Measurements from ENCODE around the gene NAA10. TPM values are rescaled to one million over a fixed set of nuclear protein-coding genes. Genes with fewer than 3 reads are reported as not detected.

NAA10 gene
- total and polyA plus RNA-seq, 2 of the 13 experiments (the other 11 are each of a cell fraction or from before 2014, with no cell fraction given): 49.2 to 51.7 TPM

DNA sequence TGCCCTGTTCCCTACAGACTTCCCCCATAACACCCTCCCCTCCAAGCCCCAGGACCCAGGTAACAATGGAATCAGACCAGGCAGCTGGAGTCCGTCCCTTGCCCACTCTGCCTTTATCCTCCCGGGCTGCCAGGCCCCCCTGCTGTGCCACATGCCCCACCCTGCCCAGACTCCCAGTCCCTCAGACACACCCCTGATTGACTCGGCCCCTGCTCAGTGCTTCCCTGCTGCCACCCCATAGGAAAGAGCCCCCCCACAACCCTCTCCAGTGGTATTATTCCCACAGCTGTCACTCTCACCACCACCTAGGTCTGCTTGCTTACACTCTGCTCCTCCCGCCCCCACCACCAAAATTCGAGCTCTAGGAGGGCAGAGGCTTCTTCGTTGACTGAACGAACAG, 4.7 kb upstream of the NAA10 start (continued):
- TF ChIP-seq, protein P1, sequence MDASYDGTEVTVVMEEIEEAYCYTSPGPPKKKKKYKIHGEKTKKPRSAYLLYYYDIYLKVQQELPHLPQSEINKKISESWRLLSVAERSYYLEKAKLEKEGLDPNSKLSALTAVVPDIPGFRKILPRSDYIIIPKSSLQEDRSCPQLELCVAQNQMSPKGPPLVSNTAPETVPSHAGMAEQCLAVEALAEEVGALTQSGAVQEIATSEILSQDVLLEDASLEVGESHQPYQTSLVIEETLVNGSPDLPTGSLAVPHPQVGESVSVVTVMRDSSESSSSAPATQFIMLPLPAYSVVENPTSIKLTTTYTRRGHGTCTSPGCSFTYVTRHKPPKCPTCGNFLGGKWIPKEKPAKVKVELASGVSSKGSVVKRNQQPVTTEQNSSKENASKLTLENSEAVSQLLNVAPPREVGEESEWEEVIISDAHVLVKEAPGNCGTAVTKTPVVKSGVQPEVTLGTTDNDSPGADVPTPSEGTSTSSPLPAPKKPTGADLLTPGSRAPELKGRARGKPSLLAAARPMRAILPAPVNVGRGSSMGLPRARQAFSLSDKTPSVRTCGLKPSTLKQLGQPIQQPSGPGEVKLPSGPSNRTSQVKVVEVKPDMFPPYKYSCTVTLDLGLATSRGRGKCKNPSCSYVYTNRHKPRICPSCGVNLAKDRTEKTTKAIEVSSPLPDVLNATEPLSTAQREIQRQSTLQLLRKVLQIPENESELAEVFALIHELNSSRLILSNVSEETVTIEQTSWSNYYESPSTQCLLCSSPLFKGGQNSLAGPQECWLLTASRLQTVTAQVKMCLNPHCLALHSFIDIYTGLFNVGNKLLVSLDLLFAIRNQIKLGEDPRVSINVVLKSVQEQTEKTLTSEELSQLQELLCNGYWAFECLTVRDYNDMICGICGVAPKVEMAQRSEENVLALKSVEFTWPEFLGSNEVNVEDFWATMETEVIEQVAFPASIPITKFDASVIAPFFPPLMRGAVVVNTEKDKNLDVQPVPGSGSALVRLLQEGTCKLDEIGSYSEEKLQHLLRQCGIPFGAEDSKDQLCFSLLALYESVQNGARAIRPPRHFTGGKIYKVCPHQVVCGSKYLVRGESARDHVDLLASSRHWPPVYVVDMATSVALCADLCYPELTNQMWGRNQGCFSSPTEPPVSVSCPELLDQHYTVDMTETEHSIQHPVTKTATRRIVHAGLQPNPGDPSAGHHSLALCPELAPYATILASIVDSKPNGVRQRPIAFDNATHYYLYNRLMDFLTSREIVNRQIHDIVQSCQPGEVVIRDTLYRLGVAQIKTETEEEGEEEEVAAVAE (CRISPR knock-in tag; IDR thresholded peaks at IDR 0.05; ENCODE audit: borderline replicate concordance): no peak
- no peak for TF ChIP-seq MBNL3 (CRISPR knock-in tag; conservative IDR thresholded peaks at IDR 0.05)
- no peak for TF ChIP-seq ZC3H4 (CRISPR knock-in tag; IDR thresholded peaks at IDR 0.05; ENCODE audit: borderline replicate concordance)
- no peak for TF ChIP-seq SALL1 (CRISPR knock-in tag; IDR thresholded peaks at IDR 0.05)
- TF ChIP-seq SP2 (CRISPR knock-in tag; IDR thresholded peaks at IDR 0.05): no peak

DNA sequence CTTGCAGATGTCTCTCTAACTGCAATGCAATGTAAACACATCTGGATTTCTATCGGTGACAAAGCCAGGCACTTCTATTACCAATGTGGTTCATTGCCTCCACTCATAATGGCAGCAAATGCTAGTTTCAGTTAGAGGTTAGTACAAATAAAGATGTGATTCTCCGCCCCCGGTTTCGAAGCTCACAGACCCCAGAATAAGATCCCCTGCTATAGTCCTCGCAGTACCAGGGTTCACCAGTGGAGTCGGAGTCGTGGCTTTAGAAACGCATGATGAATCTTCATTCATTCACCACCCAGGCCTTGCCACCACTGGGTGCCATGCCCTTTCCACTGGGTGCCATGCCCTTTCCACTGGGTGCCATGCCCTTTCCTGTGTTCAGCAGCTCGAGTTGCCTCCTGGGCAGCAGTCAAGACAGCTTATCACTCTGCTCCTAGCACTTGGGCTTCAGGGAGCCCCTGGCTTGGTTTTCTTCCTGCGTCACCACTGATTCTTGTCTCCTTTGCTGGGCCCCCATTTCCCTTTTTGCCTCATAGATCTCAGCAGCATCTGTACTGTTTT, 3.5 kb upstream of the NAA10 start:
- Histone ChIP-seq H3K4me3 (replicated peaks in 1 of 3; ENCODE audit: insufficient read depth in 1 of 3, low read depth in 2 of 3, low read length in 3 of 3) (no peak overlapping the region), H3K27ac (ENCODE audit: extremely low read length, insufficient read depth, low read length) (no peak overlapping the region), H3K4me2 (ENCODE audit: low read depth, low read length) (no peak overlapping the region), H4K20me1 (ENCODE audit: insufficient read depth, low read length) (no peaks in the 10 kb centered on the region), H3K79me2 (ENCODE audit: insufficient read depth, low read length) (peaks cover 9% of the 10 kb centered on the region), H2AFZ (ENCODE audit: low read length) (no peak overlapping the region), H3K9ac (ENCODE audit: insufficient read depth, low read depth, low read length) (no peak overlapping the region), H3K27me3 (ENCODE audit: control insufficient read depth in 1 of 2, insufficient read depth in 2 of 2, low read length in 2 of 2) (no peaks in the 10 kb centered on the region), H3K9me3 (ENCODE audit: low read length) (no peaks in the 10 kb centered on the region), H3K4me1 (ENCODE audit: insufficient read depth, low read length) (peaks cover 16% of the 10 kb centered on the region), H3K36me3 (replicated peaks in 1 of 2; ENCODE audit: control insufficient read depth in 1 of 2, insufficient read depth in 2 of 2, low read length in 2 of 2) (no peaks in the 10 kb centered on the region)
- DNase-seq (ENCODE audit: low spot score): no peak
- TF ChIP-seq HMGA1 (CRISPR knock-in tag; conservative IDR thresholded peaks at IDR 0.05) (no peak), ARHGAP35 (CRISPR knock-in tag; IDR thresholded peaks at IDR 0.05; ENCODE audit: borderline replicate concordance) (no peak), GZF1 (CRISPR knock-in tag; IDR thresholded peaks at IDR 0.05) (no peak)
- POLR2A ChIA-PET: no interaction called here
- no peak for FAIRE-seq
- intact Hi-C loops (cut with micrococcal nuclease; ENCODE audit: unreplicated experiment): no loop called here
- 100% methylated on average over 2 of the region's 10 CpGs for WGBS (ENCODE audit: low lambda C conversion rate)
- in situ Hi-C loops (cut with HindIII; ENCODE audit: extremely low pct_ligation_motif_present, low pct_unique_long_range_greater_than_20kb): no loop called here
- no TSS peak for BruUV-seq (replicated peaks)
- ATAC-seq: no peak
- CTCF ChIA-PET (ENCODE audit: low intra/inter-chr PET ratio, low total read pairs): no interaction called here
